Activated gamma-delta T cell treated with anti-CD3 and anti-CD28 coated beads, Interleukin-2, amount 50 U/mL, for 16 hours (primary cell): ENCODE results near the gene NAT9.

Experiments used
- DNase-seq: peaks from one replicate; pipeline ENCODE4 v3.0.0-alpha.2; 2020; ENCODE audit warnings: low read depth

NAT9 gene

GRCh38 chr17:74779948-74780400 is 3.8 kb upstream of the NAT9 start:
- DNase-seq = peak; percentile 45

- DNase-seq = no peak
These were observed 3.4 kb upstream of the NAT9 start for GRCh38 chr17:74779501-74779900.

GRCh38 chr17:74778960-74779359 is 2.8 kb upstream of the NAT9 start:
- no peak for DNase-seq

- DNase-seq = no peak
These were observed 1.9 kb upstream of the NAT9 start for GRCh38 chr17:74777901-74778515.

GRCh38 chr17:74776990-74777389 is 845 bp upstream of the NAT9 start:
- no peak for DNase-seq

- no peak for DNase-seq
These were observed 619 bp downstream of the NAT9 start for GRCh38 chr17:74775409-74776043.

- DNase-seq = no peak
These were observed 2.3 kb downstream of the NAT9 start for GRCh38 chr17:74773871-74774286.

GRCh38 chr17:74773414-74773813 is 2.7 kb downstream of the NAT9 start:
- DNase-seq = no peak

GRCh38 chr17:74772053-74772452 is 4.1 kb downstream of the NAT9 start:
- no peak for DNase-seq

- no peak for DNase-seq
These were observed 4.7 kb downstream of the NAT9 start for GRCh38 chr17:74771319-74771914.

- peak; percentile 62 for DNase-seq
These were observed 5.4 kb downstream of the NAT9 start for GRCh38 chr17:74770498-74771318.

GRCh38 chr17:74769856-74770497 is 6.2 kb downstream of the NAT9 start:
- DNase-seq = no peak

- DNase-seq = no peak
These were observed 6.8 kb downstream of the NAT9 start for GRCh38 chr17:74769266-74769855.

- DNase-seq = no peak
These were observed 7.4 kb downstream of the NAT9 start for GRCh38 chr17:74768763-74769114.

- DNase-seq = no peak
These were observed 7.9 kb downstream of the NAT9 start for GRCh38 chr17:74768069-74768762.

- no peak for DNase-seq
These were observed 9.0 kb downstream of the NAT9 start for GRCh38 chr17:74767111-74767516.

GRCh38 chr17:74766413-74766812 is 9.7 kb downstream of the NAT9 start:
- no peak for DNase-seq

GRCh38 chr17:74764751-74765286 is 11.3 kb downstream of the NAT9 start:
- DNase-seq = no peak

GRCh38 chr17:74763565-74764387 is 12.4 kb downstream of the NAT9 start:
- no peak for DNase-seq

GRCh38 chr17:74761931-74762330 is 14.2 kb downstream of the NAT9 start:
- DNase-seq = no peak
